ENCODE measurements around the gene SLC9A9.
A peak's percentile ranks its signal among the peaks of the same experiment; 100 is the strongest.

Gene SLC9A9

GRCh38 chr3:143637133-143637532 lies 211.1 kb downstream of the SLC9A9 start:
- no peak for DNase-seq

GRCh38 chr3:143634991-143635390 lies 213.3 kb downstream of the SLC9A9 start:
- DNase-seq = no peak

GRCh38 chr3:143634427-143634826 lies 213.8 kb downstream of the SLC9A9 start:
- DNase-seq = no peak

- DNase-seq = no peak
These were observed 214.5 kb downstream of the SLC9A9 start for GRCh38 chr3:143633816-143634215.

GRCh38 chr3:143629726-143630125 lies 218.5 kb downstream of the SLC9A9 start:
- no peak for DNase-seq

GRCh38 chr3:143628971-143629370 lies 219.3 kb downstream of the SLC9A9 start:
- no peak for DNase-seq

- no peak for DNase-seq
These were observed 220.9 kb downstream of the SLC9A9 start for GRCh38 chr3:143627336-143627735.

GRCh38 chr3:143619231-143619630 lies 229.0 kb downstream of the SLC9A9 start:
- no peak for DNase-seq

GRCh38 chr3:143617050-143617449 lies 231.2 kb downstream of the SLC9A9 start:
- DNase-seq = no peak

GRCh38 chr3:143613226-143613625 lies 235.0 kb downstream of the SLC9A9 start:
- no peak for DNase-seq

- no peak for DNase-seq
These were observed 235.7 kb downstream of the SLC9A9 start for GRCh38 chr3:143612541-143612940.

- no peak for DNase-seq
These were observed 239.3 kb downstream of the SLC9A9 start for GRCh38 chr3:143608966-143609365.

GRCh38 chr3:143605233-143605950 lies 242.9 kb downstream of the SLC9A9 start:
- DNase-seq = no peak

- DNase-seq = no peak
These were observed 243.7 kb downstream of the SLC9A9 start for GRCh38 chr3:143604402-143605185.

- DNase-seq = no peak
These were observed 244.5 kb downstream of the SLC9A9 start for GRCh38 chr3:143603774-143604173.

GRCh38 chr3:143601723-143602484 lies 246.4 kb downstream of the SLC9A9 start:
- no peak for DNase-seq

- no peak for DNase-seq
These were observed 247.2 kb downstream of the SLC9A9 start for GRCh38 chr3:143600756-143601718.

- DNase-seq = peak; percentile 47
These were observed 250.3 kb downstream of the SLC9A9 start for GRCh38 chr3:143597774-143598652.

GRCh38 chr3:143596957-143597642 lies 251.2 kb downstream of the SLC9A9 start:
- DNase-seq = peak; percentile 27

- DNase-seq = no peak
These were observed 252.7 kb downstream of the SLC9A9 start for GRCh38 chr3:143595456-143596077.
